BJ (cell line): Measurements from ENCODE around the gene SH2D3A. TPM values are rescaled to one million over a fixed set of nuclear protein-coding genes. Genes with fewer than 3 reads are reported as not detected.

ENCODE experiments used
- CTCF ChIA-PET: fragments of 350-600 bp; formaldehyde crosslinking; extraction: SDS; loops from one replicate; lab custom pipeline; 2021; ENCODE audit warnings: antibody characterized with exemption, inconsistent platforms; lab: Yijun Ruan, JAX
- POLR2A ChIA-PET: fragments of 300-600 bp; sonication (Branson Sonifier 250); formaldehyde crosslinking; extraction: SDS; loops from one replicate; lab custom pipeline; 2021; ENCODE audit warnings: antibody characterized with exemption; lab: Charles Lee
- DNase-seq: peaks from one replicate; pipeline ENCODE4 v3.0.0-alpha.2; 2011; ENCODE audit warnings: low read depth
- H3K27me3 ChIP-seq: 2 replicates; pipeline ENCODE4 v1.6.0; 2011; ENCODE audit warnings: low read length; ENCODE audit not compliant: control insufficient read depth, insufficient read depth
- H3K36me3 ChIP-seq: 2 replicates; pipeline ENCODE4 v1.5.1; 2011; ENCODE audit warnings: low read length; ENCODE audit not compliant: control insufficient read depth, insufficient read depth
- H3K4me3 ChIP-seq: 2 replicates; pipeline ENCODE4 v1.5.1; 2011; ENCODE audit warnings: low read depth, mild to moderate bottlenecking, control low read depth, low read length
- CTCF ChIP-seq: IDR thresholded peaks from 2 replicates; pipeline ENCODE4 v1.5.1; 2011; ENCODE audit warnings: low read depth, mild to moderate bottlenecking, control low read depth, inconsistent platforms, low read length, moderate library complexity; ENCODE audit not compliant: insufficient read depth
- polyA plus RNA-seq: library from polyadenylated mRNA; depleted of rRNA; stranded (reverse); fragments of >200 nt; gene quantifications from 2 replicates; pipeline ENCODE4 v1.2.3, GENCODE V29; 2011; rRNA removed

Gene SH2D3A
- polyA plus RNA-seq, 1 experiment, result 0.07 TPM

GRCh38 chr19:6707658-6708018, 59.6 kb downstream of the SH2D3A start:
- CTCF ChIA-PET, result no interaction called here
- Histone ChIP-seq H3K36me3 (no peaks in the 10 kb centered on the region), H3K27me3 (peaks cover 2% of the 10 kb centered on the region; the same call in 1 of the 2 replicates), H3K4me3 (no peak overlapping the region)
- POLR2A ChIA-PET, result no interaction called here
- TF ChIP-seq CTCF, result no peak
- no peak for DNase-seq

DNA sequence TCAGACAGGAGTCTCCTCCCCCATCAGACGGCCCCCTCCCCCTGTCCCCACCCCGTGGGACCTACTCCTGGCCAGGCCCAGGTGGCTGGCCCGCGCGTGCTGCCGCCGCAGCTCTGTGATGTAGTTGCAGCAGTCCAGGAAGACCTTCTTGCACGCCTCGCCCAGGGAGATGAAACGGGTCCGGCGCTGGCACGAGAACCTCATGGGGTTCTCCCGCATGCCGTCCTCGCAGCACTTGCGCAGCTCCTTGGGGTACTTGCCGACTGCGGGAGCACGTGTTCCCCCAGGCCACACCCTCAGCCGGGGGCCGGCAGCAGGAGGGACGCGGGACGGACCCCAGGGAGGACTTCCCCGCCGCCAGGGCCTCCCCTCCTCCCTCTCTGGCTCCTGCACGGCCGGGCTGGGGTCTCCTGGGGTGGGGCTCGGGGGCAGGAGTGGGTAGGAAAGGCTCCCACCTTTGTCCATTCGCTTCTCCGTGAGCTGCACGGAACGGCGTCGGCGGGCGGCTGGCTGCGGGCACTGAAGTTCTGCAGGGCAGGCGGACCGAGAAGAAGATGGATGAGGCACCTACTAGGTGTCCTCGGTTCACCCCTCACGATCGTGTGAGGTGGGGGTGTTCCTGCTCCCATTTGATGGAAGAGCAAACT, 60.1 kb downstream of the SH2D3A start:
- no peaks in the 10 kb centered on the region for H3K36me3 ChIP-seq
- TF ChIP-seq CTCF, result no peak
- peaks cover 2% of the 10 kb centered on the region; the same call in 1 of the 2 replicates for H3K27me3 ChIP-seq
- H3K4me3 ChIP-seq, result no peak overlapping the region
- CTCF ChIA-PET, result no interaction called here
- POLR2A ChIA-PET, result no interaction called here
- DNase-seq, result no peak

DNA sequence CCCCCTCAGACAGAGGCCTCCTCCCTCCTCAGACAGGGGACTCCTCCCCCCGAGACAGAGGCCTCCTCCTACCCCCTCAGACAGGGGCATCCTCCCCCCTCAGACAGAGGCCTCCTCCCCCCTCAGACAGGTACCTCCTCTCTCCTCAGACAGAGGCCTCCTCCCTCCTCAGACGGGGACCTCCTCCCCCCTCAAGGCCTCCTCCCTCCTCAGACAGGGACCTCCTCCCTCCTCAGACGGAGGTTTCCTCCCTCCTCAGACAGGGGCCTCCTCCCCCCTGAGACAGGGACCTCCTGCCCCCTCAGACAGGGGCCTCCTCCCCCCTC, 60.6 kb downstream of the SH2D3A start:
- H3K4me3 ChIP-seq, result no peak overlapping the region
- no peaks in the 10 kb centered on the region for H3K36me3 ChIP-seq
- peaks cover 2% of the 10 kb centered on the region; the same call in 1 of the 2 replicates for H3K27me3 ChIP-seq
- DNase-seq, result no peak
- ChIA-PET POLR2A (no interaction called here), CTCF (no interaction called here)
- TF ChIP-seq CTCF, result no peak

DNA sequence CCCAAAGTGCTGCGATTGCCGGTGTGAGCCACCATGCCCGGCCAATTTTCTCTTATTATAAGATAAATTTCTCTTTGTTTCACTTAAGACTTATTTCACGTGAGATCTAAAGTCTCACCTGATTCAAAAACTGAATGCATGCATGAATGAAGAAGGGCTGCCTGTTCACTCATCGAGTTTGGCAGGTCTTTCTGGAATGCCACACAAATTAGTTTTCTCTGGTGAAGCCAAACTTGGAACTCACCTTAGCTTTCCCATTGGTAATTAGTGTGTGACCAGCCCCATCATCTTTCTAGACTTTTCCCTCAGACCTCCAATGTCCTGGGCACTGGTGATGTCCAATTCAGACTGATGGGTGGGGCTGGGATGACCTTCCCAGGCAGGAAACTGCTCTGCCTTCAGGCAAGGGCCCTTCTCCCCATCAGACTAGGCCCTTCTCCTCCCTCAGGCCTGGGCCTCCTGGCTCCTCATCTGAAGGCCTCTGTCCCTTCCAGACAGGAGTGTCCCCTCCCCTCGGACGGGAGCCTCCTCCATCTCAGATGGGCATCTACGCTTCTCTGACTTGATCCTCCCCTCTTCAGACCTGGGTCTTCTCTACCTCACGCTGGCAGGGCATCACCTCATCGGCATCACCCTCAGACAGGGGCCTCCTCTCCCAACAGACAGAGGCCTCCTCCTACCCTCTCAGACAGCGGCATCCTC, 61.2 kb downstream of the SH2D3A start:
- no peak for TF ChIP-seq CTCF
- Histone ChIP-seq H3K27me3 (peaks cover 2% of the 10 kb centered on the region; the same call in 1 of the 2 replicates), H3K4me3 (no peak overlapping the region), H3K36me3 (no peaks in the 10 kb centered on the region)
- ChIA-PET CTCF (no interaction called here), POLR2A (no interaction called here)
- DNase-seq, result no peak

Other genes with a start within 250 kb of the SH2D3A start
- gene TNFSF9, start 236.4 kb downstream of the SH2D3A start, polyA plus RNA-seq, result 0.11 and 0.26 TPM in 2 replicates
- gene CD70, start 176.3 kb downstream of the SH2D3A start, polyA plus RNA-seq, result not detected in 2 replicates
- gene TNFSF14, start 97.3 kb downstream of the SH2D3A start, polyA plus RNA-seq, result not detected in 2 replicates
- gene C3, start 46.8 kb downstream of the SH2D3A start, polyA plus RNA-seq, result 10.0 and 14.7 TPM in 2 replicates
- gene GPR108, start 29.9 kb downstream of the SH2D3A start, polyA plus RNA-seq, result 56.1 and 71.4 TPM in 2 replicates
- 42.1 and 51.5 TPM in 2 replicates for gene TRIP10, start 27.8 kb downstream of the SH2D3A start, polyA plus RNA-seq
- gene VAV1, start 5.3 kb upstream of the SH2D3A start, polyA plus RNA-seq, result not detected in 2 replicates
- gene ADGRE1, start 120.1 kb upstream of the SH2D3A start, polyA plus RNA-seq, result not detected in 2 replicates